GM12878 (cell line): Measurements from ENCODE around the gene ZNF717. TPM values are rescaled to one million over a fixed set of nuclear protein-coding genes. Genes with fewer than 3 reads are reported as not detected.
"Not testable (repeated sequence)": the region's sequence is repeated elsewhere in the genome, so short reads cannot be mapped to it uniquely, and the experiment has no call there.

Experiments
- ATAC-seq: fragments of 200-7000 bp; cut with Tn5 transposase; 3 replicates; pipeline ENCODE4 v1.9.1; 2020; ENCODE audit warnings: mild to moderate bottlenecking, moderate library complexity
- Bru-seq: library from RNA; stranded (reverse); fragments of 400-500 nt; gene quantifications from one replicate; lab custom pipeline; 2021; lab: Mats Ljungman, UMichigan
- BruChase-seq, 2 experiments: library from RNA; stranded (reverse); fragments of 400-500 nt; gene quantifications; one replicate each; lab custom pipeline; 2021; lab: Mats Ljungman, UMichigan
- BruUV-seq: library from RNA; stranded (reverse); fragments of 400-500 nt; replicated peaks from 2 replicates; lab custom pipeline; 2021; lab: Mats Ljungman, UMichigan
- CTCF ChIA-PET: fragments of 300-600 bp; sonication (Branson Sonifier 250); formaldehyde crosslinking; extraction: SDS; loops from one replicate; lab custom pipeline; 2021; ENCODE audit warnings: inconsistent platforms; lab: Yijun Ruan, JAX
- POLR2A ChIA-PET: fragments of 350-600 bp; formaldehyde crosslinking; extraction: SDS; loops from one replicate; lab custom pipeline; 2021; ENCODE audit warnings: inconsistent platforms; lab: Charles Lee
- RAD21 ChIA-PET: fragments of 300-600 bp; sonication (Branson Sonifier 250); formaldehyde crosslinking; loops from one replicate; lab custom pipeline; 2023; ENCODE audit warnings: antibody characterized with exemption; ENCODE audit not compliant: unreplicated experiment; lab: Charles Lee
- SMC1A ChIA-PET: fragments of 300-600 bp; sonication (Branson Sonifier 250); formaldehyde crosslinking; loops from one replicate; lab custom pipeline; 2023; ENCODE audit not compliant: unreplicated experiment, uncharacterized antibody; lab: Charles Lee
- DNase-seq: peaks from one replicate; pipeline ENCODE4 v3.0.0-alpha.2; 2011; ENCODE audit warnings: low read depth, low spot score
- FAIRE-seq: peaks from 3 replicates; lab custom pipeline; 2011; peaks lifted over from hg19 to GRCh38; lab: Jason Lieb, UNC
- H2AFZ ChIP-seq: 2 replicates; pipeline ENCODE4 v1.6.0; 2011; ENCODE audit warnings: low read depth, low read length, control low read depth; ENCODE audit not compliant: control insufficient read depth
- H3K27ac ChIP-seq: 2 replicates; pipeline ENCODE4 v1.5.1; 2011; ENCODE audit warnings: control low read depth; ENCODE audit not compliant: control insufficient read depth, insufficient read depth
- H3K27me3 ChIP-seq, 2 experiments: replicated peaks in 1 of 2; 2 replicates each; pipeline versions ENCODE4 v1.6.0 to v1.6.1; 2011; ENCODE audit warnings: low read length in 1 of 2; ENCODE audit not compliant: control insufficient read depth in 2 of 2, insufficient read depth in 2 of 2
- H3K36me3 ChIP-seq, 2 experiments: 2 replicates each; pipeline ENCODE4 v1.5.1; 2011; ENCODE audit warnings: low read length in 1 of 2; ENCODE audit not compliant: control insufficient read depth in 2 of 2, insufficient read depth in 2 of 2
- H3K4me1 ChIP-seq: 2 replicates; pipeline ENCODE4 v1.6.1; 2011; ENCODE audit warnings: mild to moderate bottlenecking, low read length, moderate library complexity, mixed read lengths; ENCODE audit not compliant: control insufficient read depth, insufficient read depth
- H3K4me2 ChIP-seq: 2 replicates; pipeline ENCODE4 v1.6.0; 2011; ENCODE audit warnings: control low read depth; ENCODE audit not compliant: control insufficient read depth, insufficient read depth
- H3K4me3 ChIP-seq: fragments of 200-600 bp; sonication (generic); 2 replicates; pipeline ENCODE4 v1.5.1; 2016
- H3K79me2 ChIP-seq: 2 replicates; pipeline ENCODE4 v1.6.0; 2011; ENCODE audit warnings: low read length; ENCODE audit not compliant: control insufficient read depth, insufficient read depth
- H3K9ac ChIP-seq: 2 replicates; pipeline ENCODE4 v1.8.0; 2011; ENCODE audit warnings: low read length, control low read depth, mixed read lengths; ENCODE audit not compliant: control insufficient read depth, insufficient read depth
- H3K9me3 ChIP-seq: replicated peaks from 3 replicates; pipeline ENCODE4 v1.5.1; 2011; ENCODE audit warnings: mild to moderate bottlenecking, low read length; ENCODE audit not compliant: control insufficient read depth, insufficient read depth
- H4K20me1 ChIP-seq: 2 replicates; pipeline ENCODE4 v1.6.0; 2011; ENCODE audit not compliant: control insufficient read depth, insufficient read depth
- BHLHE40 ChIP-seq, 2 experiments: fragments of 450-650 bp in 1 of 2; IDR thresholded peaks; 2 replicates each; pipeline ENCODE4 v1.6.1; 2011 to 2017; ENCODE audit warnings: low read depth in 2 of 2, borderline replicate concordance in 1 of 2, improper control_type of control experiment in 1 of 2, low read length in 1 of 2, mild to moderate bottlenecking in 1 of 2
- CBX5 ChIP-seq: sonication (generic); IDR thresholded peaks from 2 replicates; pipeline ENCODE4 v1.6.1; 2016; ENCODE audit warnings: low read depth, moderate library complexity, mild to moderate bottlenecking, inconsistent platforms
- CREB1 ChIP-seq: IDR thresholded peaks from 2 replicates; pipeline ENCODE4 v1.6.1; 2012; ENCODE audit warnings: low read depth, mild to moderate bottlenecking, inconsistent platforms
- CREM ChIP-seq: IDR thresholded peaks from 2 replicates; pipeline ENCODE4 v1.6.1; 2014; ENCODE audit warnings: antibody characterized with exemption, low read depth
- EGR1 ChIP-seq, 2 experiments: IDR thresholded peaks; 1 replicate in 1 of 2; 2 replicates in 1 of 2; pipeline ENCODE4 v1.6.1; 2011 to 2012; ENCODE audit warnings: low read depth in 2 of 2, low read length in 2 of 2, borderline replicate concordance in 1 of 2, mild to moderate bottlenecking in 1 of 2, moderate library complexity in 1 of 2
- ELK1 ChIP-seq: IDR thresholded peaks from 2 replicates; pipeline ENCODE4 v1.6.1; 2012; ENCODE audit warnings: low read depth, low read length, improper control_type of control experiment
- GABPA ChIP-seq: IDR thresholded peaks from 2 replicates; pipeline ENCODE4 v1.6.1; 2014; ENCODE audit warnings: antibody characterized with exemption, low read depth, mild to moderate bottlenecking, inconsistent platforms
- HCFC1 ChIP-seq: fragments of 150-350 bp; IDR thresholded peaks from 2 replicates; pipeline ENCODE4 v1.6.1; 2014; ENCODE audit warnings: low read length
- NRF1 ChIP-seq: conservative IDR thresholded peaks from 2 replicates; pipeline ENCODE4 v1.6.1; 2011; ENCODE audit warnings: mild to moderate bottlenecking, low read depth, low read length, improper control_type of control experiment
- POLR2A ChIP-seq: IDR thresholded peaks from 2 replicates; pipeline ENCODE4 v1.6.1; 2011; ENCODE audit warnings: low read depth, mild to moderate bottlenecking, low read length
- POLR2AphosphoS5 ChIP-seq: IDR thresholded peaks from 2 replicates; pipeline ENCODE4 v1.6.1; 2011; ENCODE audit warnings: mild to moderate bottlenecking, low read length, inconsistent platforms
- SIX5 ChIP-seq: IDR thresholded peaks from 2 replicates; pipeline ENCODE4 v1.6.1; 2011; ENCODE audit warnings: mild to moderate bottlenecking, low read depth, low read length, moderate library complexity; ENCODE audit not compliant: severe bottlenecking
- SMAD5 ChIP-seq: IDR thresholded peaks from 2 replicates; pipeline ENCODE4 v1.6.1; 2016; ENCODE audit warnings: antibody characterized with exemption, low read depth
- SP1 ChIP-seq: IDR thresholded peaks from one replicate; pipeline ENCODE4 v1.6.1; 2011; ENCODE audit warnings: low read depth, low read length
- TCF12 ChIP-seq: IDR thresholded peaks from 2 replicates; pipeline ENCODE4 v1.6.1; 2011; ENCODE audit warnings: low read depth, mild to moderate bottlenecking, low read length
- YY1 ChIP-seq: IDR thresholded peaks from 2 replicates; pipeline ENCODE4 v1.6.1; 2011; ENCODE audit warnings: low read depth, mild to moderate bottlenecking, low read length
- WGBS: methylation state at CpG from one replicate; pipeline ENCODE4 v1.1.6; 2016; ENCODE audit warnings: low lambda C conversion rate; ENCODE audit not compliant: insufficient replicate concordance, insufficient coverage; ENCODE audit errors: missing lambda C conversion rate; 5-methylcytosine and 5-hydroxymethylcytosine counted together
- in situ Hi-C: fragments of 300-500 bp; cut with MboI; formaldehyde crosslinking; loops from 9 replicates; pipeline ENCODE4 v1.14.3; 2018; ENCODE audit warnings: mixed read lengths
- intact Hi-C: fragments of 100-400 bp; cut with micrococcal nuclease; formaldehyde crosslinking; loops from one replicate; pipeline ENCODE4 v1.14.2; 2022; ENCODE audit not compliant: unreplicated experiment
- long read RNA-seq, 2 experiments: library from polyadenylated mRNA; unstranded; transcript quantifications; one replicate each; pipeline ENCODE4 v2.0.0, GENCODE V29; 2019 to 2020
- polyA minus RNA-seq, 3 experiments: library from RNA; depleted of rRNA, polyadenylated mRNA; stranded (reverse); fragments of >200 nt; gene quantifications; 2 replicates each; pipeline ENCODE4 v1.2.3, GENCODE V29; 2011
- polyA plus RNA-seq, 11 experiments: library from polyadenylated mRNA; depleted of rRNA in 4 of 11; unstranded in 6 of 11; stranded (reverse) in 5 of 11; fragments of >200 nt; fragmentation: Nextera tagmentation in 4 of 11; fragmentation: Illumina TruSeq in 1 of 11; extraction: Ambion mirVana in 4 of 11; extraction: Trizol in 1 of 11; gene quantifications; 1 replicate in 1 of 11; 2 replicates in 10 of 11; pipeline versions ENCODE4 v1.2.1 to v1.2.3, GENCODE V29; 2011 to 2016; ENCODE audit warnings: inconsistent platforms in 2 of 11, missing spikeins in 2 of 11, low read depth in 1 of 11
- total RNA-seq, 4 experiments: library from RNA; depleted of rRNA in 3 of 4; stranded (reverse); fragments of >200 nt in 3 of 4; fragmentation: Illumina TruSeq in 1 of 4; extraction: Trizol in 1 of 4; gene quantifications; 2 replicates each; pipeline versions ENCODE4 v1.2.1 to v1.2.3, GENCODE V29; 2013 to 2021

The ZNF717 gene
- total RNA-seq (2013; cell fraction: nucleolus; rRNA removed) = 111 and 115 TPM in 2 replicates
- total RNA-seq (2014; rRNA removed) (11.4 and 13.9 TPM in 2 replicates), total RNA-seq (2014; rRNA removed; fragmentation: Illumina TruSeq; extraction: Trizol) (13.9 and 14.1 TPM in 2 replicates), total RNA-seq (2021) (9.8 and 10.8 TPM in 2 replicates), polyA plus RNA-seq (2011; rRNA removed) (25.9 and 33.3 TPM in 2 replicates), polyA plus RNA-seq (2014; fragmentation: Illumina TruSeq; extraction: Trizol) (8.4 and 12.5 TPM in 2 replicates), polyA plus RNA-seq (2014; fragmentation: Nextera tagmentation; extraction: Ambion mirVana) (1 to 10 TPM; 2.8 to 6.0 TPM), polyA plus RNA-seq (2014; rRNA removed) (7.8 and 8.4 TPM in 2 replicates), polyA plus RNA-seq (2016; fragmentation: Nextera tagmentation; extraction: Ambion mirVana) (1 to 10 TPM; 7.5 to 9.0 TPM), polyA minus RNA-seq (2011; rRNA and poly(A)+ RNA removed) (29.6 and 33.1 TPM in 2 replicates), Bru-seq, nascent RNA (percentile 66 among the genes with signal in this experiment), BruChase-seq, experiment 1, labeled RNA remaining after a 6-hour chase (percentile 61 among the genes with signal in this experiment), BruChase-seq, experiment 2, labeled RNA remaining after a 2-hour chase (percentile 66 among the genes with signal in this experiment)
- polyA plus RNA-seq (2011; ENCODE audit: low read depth) = 8.6 TPM
- polyA plus RNA-seq (2011; cell fraction: cytosol; rRNA removed) = 9.6 and 10.8 TPM in 2 replicates
- polyA plus RNA-seq (2011; cell fraction: nucleus; rRNA removed) = 18.4 and 20.7 TPM in 2 replicates
- 6.3 and 8.4 TPM in 2 replicates for polyA plus RNA-seq (2012)
- 6.1 and 8.0 TPM in 2 replicates for polyA minus RNA-seq (2011; cell fraction: cytosol; rRNA and poly(A)+ RNA removed)
- polyA minus RNA-seq (2011; cell fraction: nucleus; rRNA and poly(A)+ RNA removed) = 20.8 and 26.0 TPM in 2 replicates
- long read RNA-seq, experiment 1 = 0 reads
- long read RNA-seq, experiment 2, partial matches to known transcripts = 0 of 6 reads
- long read RNA-seq, experiment 2, other reads (novel, unspliced or antisense) = 3 of 6 reads

DNA sequence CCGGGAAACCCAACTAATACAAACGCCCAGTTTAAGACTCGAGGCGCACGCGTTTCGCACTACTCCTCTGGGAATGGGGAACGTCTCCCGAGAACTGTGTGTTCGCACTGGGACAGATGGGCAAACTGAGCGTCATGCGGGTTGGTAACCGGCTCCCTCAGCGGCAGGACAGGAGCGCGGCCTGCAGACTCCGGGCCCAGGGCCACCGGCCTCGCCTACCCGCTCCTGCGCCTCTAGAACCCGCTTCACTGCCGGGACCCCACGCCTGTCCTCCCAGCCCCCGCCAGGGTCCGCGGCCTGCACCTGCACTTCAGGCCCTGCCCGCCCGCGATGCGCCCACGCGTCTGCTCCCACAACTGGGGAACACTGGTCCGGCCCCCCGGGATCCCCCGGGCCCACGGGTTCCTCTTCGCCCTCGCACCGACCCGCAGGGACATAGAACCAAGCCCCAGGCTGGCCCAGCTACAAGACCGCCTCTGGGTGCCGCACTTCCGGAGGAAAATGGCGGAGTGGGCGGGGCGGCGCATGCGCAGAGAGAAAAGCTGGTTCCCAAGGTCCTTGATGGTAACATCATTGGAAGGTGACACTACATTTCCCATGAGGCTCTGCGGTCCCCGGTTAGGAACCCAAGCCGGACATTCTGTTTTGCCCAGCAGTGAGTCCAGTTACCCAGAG is at the start of gene ZNF717:
ZNF717 (minus strand) TSS at position 469 of the 675 bp plus-strand sequence. CDS start 2,187 bp downstream, outside the sequence.
- H3K27ac ChIP-seq = peak within 1 kb of the TSS; percentile 62
- TSS peak; percentile 74 for BruUV-seq
- H2AFZ ChIP-seq = peak within 1 kb of the TSS; percentile 29
- CTCF ChIA-PET, H3K79me2 ChIP-seq, H4K20me1 ChIP-seq, in situ Hi-C loops, POLR2A ChIA-PET, RAD21 ChIA-PET, SMC1A ChIA-PET, H3K36me3 ChIP-seq, H3K27me3 ChIP-seq, H3K4me1 ChIP-seq, FAIRE-seq: not testable (repeated sequence)
- DNase-seq (peak; percentile 52), ATAC-seq (0 out of 3 replicates have a peak, but pooled peaks have one; percentile 36)
- peak within 1 kb of the TSS; percentile 45 for H3K9ac ChIP-seq
- peak; percentile 56 for TF ChIP-seq SIX5
- TF ChIP-seq YY1 = peak; percentile 93
- peak in 1 of 2 experiments; percentile 2; a peak in 1 of 3 replicates for TF ChIP-seq EGR1 (IDR thresholded peaks at IDR 0.05; ENCODE audit: borderline replicate concordance in 1 of 2, low read depth in 2 of 2, low read length in 2 of 2)
- TF ChIP-seq NRF1 = peak; percentile 35; the same call in 1 of the 2 replicates
- peak; percentile 32; the same call in 1 of the 2 replicates for TF ChIP-seq SMAD5
- TF ChIP-seq POLR2AphosphoS5 = peak; percentile 58; the same call in 1 of the 2 replicates
- TF ChIP-seq ELK1 = 0 out of 2 replicates have a peak, but pooled peaks have one; percentile 31
- TF ChIP-seq CREB1 = 0 out of 2 replicates have a peak, but pooled peaks have one; percentile 23
- TF ChIP-seq SP1 = peak; percentile 20
- peak; percentile 21; the same call in 1 of the 2 replicates for TF ChIP-seq CREM
- TF ChIP-seq HCFC1 = peak; percentile 63
- TF ChIP-seq TCF12 = 0 out of 2 replicates have a peak, but pooled peaks have one; percentile 23
- TF ChIP-seq BHLHE40 (IDR thresholded peaks at IDR 0.05; ENCODE audit: borderline replicate concordance in 1 of 2, low read depth in 2 of 2, low read length in 1 of 2) = 0 out of 4 replicates have a peak, but pooled peaks of 1 of the 2 experiments have one; percentile 4
- 0 out of 2 replicates have a peak, but pooled peaks have one; percentile 38 for TF ChIP-seq CBX5
- TF ChIP-seq POLR2A = peak; percentile 73
- TF ChIP-seq GABPA = peak; percentile 49; the same call in 1 of the 2 replicates
- WGBS = 6% methylated on average over 52 of the region's 52 CpGs
- peak within 1 kb of the TSS; percentile 78 for H3K4me3 ChIP-seq
- H3K4me2 ChIP-seq = peak within 1 kb of the TSS; percentile 56
- intact Hi-C loops = loop anchor here (10.0 kb wide), 1 partner anchor 1150 kb away; no protein-coding TSS in a partner anchor
- H3K9me3 ChIP-seq = peaks cover 16% of the 10 kb centered on the region
